ENCODE measurements around the gene TCP10L. TPM values are rescaled to one million over a fixed set of nuclear protein-coding genes. Genes with fewer than 3 reads are reported as not detected.
"Not testable (repeated sequence)": the region's sequence is repeated elsewhere in the genome, so short reads cannot be mapped to it uniquely, and the experiment has no call there.

Gene TCP10L
- total RNA-seq (under 1 TPM; 0.42 to 0.91 TPM), polyA plus RNA-seq (under 1 TPM in 2 of 3 donors, not detected in 1; 0.33 to 0.35 TPM), total RNA-seq (0 to 2.5 (median 0.30) reads per million in 6 experiments)

DNA sequence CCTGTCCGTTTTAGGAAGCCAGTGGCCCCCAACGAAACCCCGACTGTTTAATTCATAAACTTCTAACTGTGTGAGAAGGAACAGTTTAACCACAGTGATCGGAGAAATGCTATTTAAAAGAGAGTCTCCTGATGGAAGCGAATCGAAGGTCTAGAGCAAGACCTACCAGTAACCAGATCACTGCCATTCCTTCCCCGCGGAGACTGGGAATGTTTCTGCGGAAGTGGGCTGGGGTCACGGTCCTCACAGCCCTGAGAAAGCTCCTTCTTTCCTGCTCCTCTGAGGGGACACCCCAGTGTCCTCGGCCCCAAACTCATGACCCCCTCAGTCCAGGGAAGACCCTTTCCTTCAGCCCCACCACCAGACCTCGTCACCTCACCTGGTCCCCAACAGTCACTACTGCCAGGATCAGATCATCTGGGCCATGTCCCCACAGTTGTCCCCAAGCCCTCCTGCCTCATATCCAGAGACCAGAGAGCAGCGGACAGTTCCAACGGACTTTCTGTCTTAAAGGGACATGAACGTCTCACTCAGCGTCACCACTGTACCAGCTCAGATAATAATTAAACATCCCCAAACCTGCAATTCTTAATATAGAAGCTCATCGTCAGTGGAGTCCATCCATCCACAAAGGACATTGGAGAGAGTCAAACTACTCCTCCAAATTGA, at the start of gene TCP10L:
Gene TCP10L (minus strand): TSS at position 482 of the 669 bp plus-strand sequence. CDS start 1,219 bp downstream, outside the sequence.
- H3K27me3 Mint-ChIP-seq = peaks cover 0 to 4% (median 2%) of the 10 kb centered on the region in 5 donors
- H3K27ac Mint-ChIP-seq = no peak within 1 kb of the TSS
- H3K4me3 Mint-ChIP-seq = no peak within 1 kb of the TSS
- POLR2A ChIA-PET = no interaction called here
- no peaks in the 10 kb centered on the region for H3K9me3 Mint-ChIP-seq
- DNase-seq = no peak
- H3K4me1 Mint-ChIP-seq = no peaks in the 10 kb centered on the region
- no peak for ATAC-seq
- H3K36me3 Mint-ChIP-seq = no peaks in the 10 kb centered on the region

DNA sequence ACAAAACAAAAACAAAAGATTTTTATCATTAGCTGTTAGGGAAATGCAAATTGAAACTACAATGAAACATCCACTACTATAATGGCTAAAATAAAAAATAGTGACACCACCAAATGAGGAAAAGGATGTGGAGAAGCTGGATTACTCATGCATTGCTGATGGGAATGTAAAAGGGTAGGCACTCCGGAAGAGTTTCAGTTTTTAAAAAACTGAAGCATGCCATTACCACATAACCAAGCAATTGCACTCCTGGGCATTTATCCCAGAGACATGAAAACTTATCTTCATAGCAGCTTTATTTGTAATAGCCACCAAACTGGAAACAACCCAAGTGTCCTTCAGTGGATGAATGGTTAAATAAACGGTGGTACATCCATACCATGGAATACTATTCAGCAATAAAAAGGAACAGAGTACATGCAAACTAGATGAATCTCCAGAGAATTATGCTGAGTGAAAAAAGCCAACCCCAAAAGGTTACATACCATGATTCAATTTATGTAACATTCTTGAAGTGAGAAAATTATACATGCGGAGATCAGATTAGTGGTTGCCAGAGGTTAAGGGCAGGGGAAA, 41.4 kb upstream of the TCP10L start:
- Mint-ChIP-seq H3K4me1 (peaks cover 2 to 6% (median 3%) of the 10 kb centered on the region in 4 donors), H3K9me3 (peaks cover 0 to 5% (median 0%) of the 10 kb centered on the region in 9 donors), H3K27me3 (peaks cover 1 to 13% (median 4%) of the 10 kb centered on the region in 5 donors), H3K4me3 (no peak overlapping the region), H3K27ac (no peak overlapping the region), H3K36me3 (peaks cover 4 to 26% (median 25%) of the 10 kb centered on the region in 3 donors)
- DNase-seq (no peak), ATAC-seq (no peak)
- POLR2A ChIA-PET = no interaction called here

GRCh38 chr21:32618218-32618617, 32.9 kb upstream of the TCP10L start:
- DNase-seq, POLR2A ChIA-PET, H3K36me3 Mint-ChIP-seq, H3K4me3 Mint-ChIP-seq, H3K4me1 Mint-ChIP-seq, H3K27ac Mint-ChIP-seq, ATAC-seq, H3K9me3 Mint-ChIP-seq: not testable (repeated sequence)
- peaks cover 2 to 24% (median 22%) of the 10 kb centered on the region in 5 donors for H3K27me3 Mint-ChIP-seq

GRCh38 chr21:32613436-32614043, 28.2 kb upstream of the TCP10L start:
- Mint-ChIP-seq H3K36me3 (peaks cover 0 to 13% (median 2%) of the 10 kb centered on the region in 3 donors), H3K9me3 (no peaks in the 10 kb centered on the region), H3K4me1 (peaks cover 8 to 31% (median 18%) of the 10 kb centered on the region in 4 donors), H3K4me3 (peak overlapping the region; percentile 90 to 100 (median 97)), H3K27me3 (peaks cover 0 to 9% (median 3%) of the 10 kb centered on the region in 5 donors), H3K27ac (peak overlapping the region; percentile 48 to 99 (median 98))
- POLR2A ChIA-PET = interaction anchor here (1.4 to 2.4 kb wide), 3 partner anchors 202 to 711 kb away, joined by 3 to 18 read pairs (median 9); partner anchors contain the start of genes EVA1C and IFNAR1
- ATAC-seq (no peak), DNase-seq (peak in 1 of 10 donors; percentile 1)

- Mint-ChIP-seq H3K36me3 (peaks cover 0 to 16% (median 2%) of the 10 kb centered on the region in 3 donors), H3K27me3 (peaks cover 0 to 4% (median under 1%) of the 10 kb centered on the region in 5 donors), H3K27ac (peak overlapping the region; percentile 91 to 99 (median 99)), H3K4me3 (peak overlapping the region; percentile 90 to 100 (median 97)), H3K9me3 (no peaks in the 10 kb centered on the region), H3K4me1 (peaks cover 8 to 31% (median 18%) of the 10 kb centered on the region in 4 donors)
- POLR2A ChIA-PET = interaction anchor here (1.4 to 2.4 kb wide), 6 partner anchors 12 to 712 kb away, joined by 3 to 20 read pairs (median 8); partner anchors contain the start of genes EVA1C, IFNAR1 and PAXBP1
- ATAC-seq (peak; percentile 2 to 13), DNase-seq (no peak)
Observed at GRCh38 chr21:32612999-32613337, 27.6 kb upstream of the TCP10L start.

DNA sequence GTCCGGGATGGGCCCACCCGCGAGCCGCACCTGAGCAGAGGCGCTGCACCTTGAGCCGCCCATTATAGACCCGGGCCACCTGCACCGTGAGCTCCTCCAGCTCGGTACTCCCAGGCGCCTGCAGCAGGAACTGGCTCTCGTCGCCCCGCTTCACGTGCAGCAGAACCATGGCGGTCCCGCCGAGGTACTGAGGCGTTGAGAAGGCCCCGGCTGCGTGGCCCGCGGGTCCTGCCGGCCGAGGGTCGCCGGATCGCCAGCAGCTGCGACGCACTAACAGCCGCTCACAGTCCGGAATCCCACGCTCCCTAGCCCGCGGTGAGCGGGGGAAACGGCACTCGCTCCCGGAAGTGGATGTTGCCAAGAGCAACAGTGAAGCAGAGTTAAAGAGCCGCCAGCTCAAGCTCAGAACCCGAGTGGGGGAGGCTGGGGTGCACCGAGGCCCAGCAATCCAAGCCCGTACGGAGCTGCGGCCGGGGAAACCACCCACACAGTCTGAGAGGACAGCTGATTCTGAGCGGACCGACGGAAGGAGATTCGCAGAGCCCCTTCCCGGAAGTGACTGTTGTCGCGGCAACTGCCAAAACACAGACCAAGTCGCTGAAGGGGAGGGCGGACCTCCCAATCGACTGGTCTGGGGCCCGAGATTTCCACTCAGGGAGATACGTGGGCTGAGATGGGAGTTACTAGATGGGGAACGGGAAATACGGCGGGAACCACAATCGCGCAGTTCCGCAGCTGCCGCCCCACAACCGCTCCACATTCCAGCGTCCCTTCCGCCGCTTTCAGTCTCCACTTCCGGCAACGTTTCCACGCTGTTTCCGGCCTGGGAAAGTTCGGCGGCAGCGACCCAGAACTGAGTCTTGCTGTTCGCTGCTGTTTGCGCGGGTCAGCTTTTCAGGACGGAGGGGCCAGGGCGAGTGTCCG, 27.0 kb upstream of the TCP10L start, which contains the start of gene CFAP298:
Gene CFAP298 (minus strand): TSS at position 303 of the 924 bp plus-strand sequence. CDS start 134 bp downstream, at position 169.
- peaks cover 0 to 3% (median 0%) of the 10 kb centered on the region in 5 donors for H3K27me3 Mint-ChIP-seq

GRCh38 chr21:32611471-32611997, 26.2 kb upstream of the TCP10L start:
- peak; percentile 0 to 14 for ATAC-seq
- Mint-ChIP-seq H3K27me3 (peaks cover 0 to 3% (median 0%) of the 10 kb centered on the region in 5 donors), H3K9me3 (no peaks in the 10 kb centered on the region), H3K36me3 (peaks cover 0 to 31% (median 2%) of the 10 kb centered on the region in 3 donors), H3K4me1 (peaks cover 8 to 31% (median 18%) of the 10 kb centered on the region in 4 donors), H3K27ac (peak overlapping the region; percentile 91 to 99 (median 99)), H3K4me3 (peak overlapping the region; percentile 90 to 100 (median 97))
- peak in 7 of 10 donors; percentile 10 to 43 (median 31) for DNase-seq
- POLR2A ChIA-PET = interaction anchor here (1.2 to 2.4 kb wide), 5 partner anchors 10 to 200 kb away, joined by 4 to 20 read pairs (median 8); partner anchors contain the start of genes EVA1C and PAXBP1

More for the DNA sequence above, 27.0 kb upstream of the TCP10L start, which contains the start of gene CFAP298:
- Mint-ChIP-seq H3K9me3 (no peaks in the 10 kb centered on the region), H3K4me1 (peaks cover 8 to 31% (median 18%) of the 10 kb centered on the region in 4 donors), H3K36me3 (peaks cover 0 to 22% (median 2%) of the 10 kb centered on the region in 3 donors), H3K27ac (peak within 1 kb of the TSS; percentile 91 to 99 (median 99)), H3K4me3 (peak within 1 kb of the TSS; percentile 90 to 100 (median 97))
- DNase-seq (peak; percentile 71 to 95 (median 92)), ATAC-seq (peak; percentile 89 to 93)
- POLR2A ChIA-PET = interaction anchor here (0.7 to 2.4 kb wide), 9 partner anchors 11 to 713 kb away, joined by 3 to 20 read pairs (median 8); partner anchors contain the start of genes EVA1C, IFNAR1 and PAXBP1

DNA sequence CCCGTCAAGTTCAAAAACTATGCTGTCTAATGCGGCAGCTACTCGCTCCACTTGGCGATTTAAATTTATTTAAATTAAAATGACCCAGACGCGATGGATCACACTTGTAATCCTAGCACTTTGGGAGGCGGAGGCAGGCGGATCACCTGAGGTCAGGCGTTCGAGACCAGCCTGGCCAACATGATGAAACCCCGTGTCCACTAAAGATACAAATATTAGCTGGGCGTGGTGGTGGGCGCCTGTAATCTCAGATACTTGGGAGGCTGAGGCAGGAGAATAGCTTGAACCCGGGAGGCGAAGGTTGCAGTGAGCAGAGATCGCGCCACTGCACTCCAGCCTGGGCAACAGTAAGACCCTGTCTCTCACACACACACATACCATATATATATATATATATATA, 25.6 kb upstream of the TCP10L start:
- DNase-seq, ATAC-seq, H3K9me3 Mint-ChIP-seq, H3K27me3 Mint-ChIP-seq: not testable (repeated sequence)
- H3K27ac Mint-ChIP-seq = peak overlapping the region in 2 of 10 donors; percentile 25 to 43
- peaks cover 11 to 31% (median 20%) of the 10 kb centered on the region in 4 donors for H3K4me1 Mint-ChIP-seq
- POLR2A ChIA-PET = interaction anchor here (2.0 to 2.4 kb wide), 3 partner anchors 10 to 199 kb away, joined by 8 to 18 read pairs (median 8); partner anchors contain the start of gene EVA1C
- H3K36me3 Mint-ChIP-seq = peaks cover 3 to 36% (median 6%) of the 10 kb centered on the region in 3 donors
- peak overlapping the region in 8 of 10 donors; percentile 19 to 98 (median 52) for H3K4me3 Mint-ChIP-seq

DNA sequence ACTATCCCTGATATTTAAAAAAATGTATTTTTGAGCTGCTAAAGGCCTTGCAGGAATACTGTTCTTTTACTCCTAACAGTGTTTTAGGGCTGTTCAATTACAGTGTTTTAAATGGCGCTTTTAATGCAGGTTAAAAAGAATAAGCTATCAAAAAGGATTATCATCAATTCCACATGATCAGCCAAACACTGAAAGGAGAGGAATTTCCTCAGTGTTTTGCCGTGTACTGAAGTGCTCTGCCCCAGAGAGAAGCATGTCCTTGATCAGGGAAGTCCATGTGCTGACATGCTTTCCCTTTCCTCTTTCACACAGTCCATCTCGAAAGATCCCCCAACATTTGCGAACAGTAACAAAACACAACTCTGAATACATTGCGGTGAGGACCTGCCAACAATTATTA, 23.5 kb upstream of the TCP10L start:
- POLR2A ChIA-PET = interaction anchor here (0.6 to 1.3 kb wide), 3 partner anchors 30 to 216 kb away, joined by 3 to 4 read pairs (median 3); partner anchors contain the start of genes PAXBP1 and URB1
- ATAC-seq = no peak
- H3K9me3 Mint-ChIP-seq = no peaks in the 10 kb centered on the region
- no peak overlapping the region for H3K27ac Mint-ChIP-seq
- peak overlapping the region in 1 of 10 donors; percentile 4 for H3K4me3 Mint-ChIP-seq
- no peak for DNase-seq
- H3K27me3 Mint-ChIP-seq = no peaks in the 10 kb centered on the region
- peaks cover 9 to 56% (median 24%) of the 10 kb centered on the region in 3 donors for H3K36me3 Mint-ChIP-seq
- H3K4me1 Mint-ChIP-seq = peaks cover 12 to 34% (median 23%) of the 10 kb centered on the region in 4 donors

DNA sequence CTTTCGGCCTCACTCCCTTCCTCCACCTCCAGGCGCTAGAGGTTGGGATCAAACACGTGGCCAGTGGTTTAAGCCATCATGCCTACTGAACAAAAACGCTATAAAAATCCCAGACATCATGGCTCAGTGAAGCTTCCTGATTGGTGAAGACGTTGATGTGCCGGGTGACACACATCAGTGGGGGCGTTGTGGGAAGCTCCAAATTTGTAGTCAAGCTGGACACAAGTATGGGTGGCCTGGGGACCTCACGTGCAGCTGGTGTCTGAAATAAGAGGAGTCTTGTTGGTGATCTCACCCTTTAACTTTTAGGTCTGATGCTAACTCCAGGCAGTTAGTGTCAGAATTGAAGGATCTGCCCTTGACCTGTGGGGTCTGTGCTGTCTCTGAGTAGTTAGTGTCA, 20.1 kb upstream of the TCP10L start:
- peaks cover 11 to 22% (median 14%) of the 10 kb centered on the region in 4 donors for H3K4me1 Mint-ChIP-seq
- ATAC-seq (no peak), DNase-seq (no peak)
- no peak overlapping the region for H3K4me3 Mint-ChIP-seq
- H3K27ac Mint-ChIP-seq = no peak overlapping the region
- peaks cover 9 to 84% (median 31%) of the 10 kb centered on the region in 3 donors for H3K36me3 Mint-ChIP-seq
- H3K27me3 Mint-ChIP-seq = no peaks in the 10 kb centered on the region
- no peaks in the 10 kb centered on the region for H3K9me3 Mint-ChIP-seq
- POLR2A ChIA-PET = interaction anchor here (1.0 kb wide), 1 partner anchor 194 kb away, joined by 3 read pairs; no protein-coding TSS in a partner anchor

DNA sequence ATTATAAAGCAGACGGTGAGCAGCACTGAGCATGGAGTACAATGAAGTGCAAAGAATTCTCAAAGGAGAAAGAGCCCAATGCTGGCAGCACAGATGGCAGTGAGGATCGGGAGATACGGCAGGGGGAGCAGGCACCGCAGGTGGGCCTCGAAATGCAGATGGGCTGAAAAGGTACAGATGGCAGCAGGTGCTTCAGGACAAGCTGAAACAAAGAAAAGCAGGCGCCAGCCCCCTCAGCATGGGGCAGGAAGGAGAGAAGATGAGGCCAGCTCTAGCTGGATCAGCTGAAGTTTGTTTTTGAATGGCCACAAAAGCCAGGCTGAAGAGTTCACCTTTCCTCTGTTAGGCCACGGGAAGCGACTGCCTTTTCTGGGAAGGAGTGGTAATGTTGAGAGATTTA, 19.1 kb upstream of the TCP10L start:
- no peak overlapping the region for H3K27ac Mint-ChIP-seq
- POLR2A ChIA-PET = interaction anchor here (1.0 kb wide), 1 partner anchor 193 kb away, joined by 3 read pairs; no protein-coding TSS in a partner anchor
- H3K9me3 Mint-ChIP-seq = no peaks in the 10 kb centered on the region

More for the DNA sequence above, 19.1 kb upstream of the TCP10L start:
- peaks cover 5 to 12% (median 11%) of the 10 kb centered on the region in 4 donors for H3K4me1 Mint-ChIP-seq
- no peak for ATAC-seq
- H3K36me3 Mint-ChIP-seq = peaks cover 9 to 84% (median 29%) of the 10 kb centered on the region in 3 donors
- no peak overlapping the region for H3K4me3 Mint-ChIP-seq
- no peaks in the 10 kb centered on the region for H3K27me3 Mint-ChIP-seq
- DNase-seq = no peak

Measured in naive thymus-derived CD8-positive, alpha-beta T cell (primary cell).